Neural crest cell (in vitro differentiated cells): ENCODE measurements around the gene ANKZF1. TPM values are rescaled to one million over a fixed set of nuclear protein-coding genes. Genes with fewer than 3 reads are reported as not detected.
"Not testable (repeated sequence)": the region's sequence is repeated elsewhere in the genome, so short reads cannot be mapped to it uniquely, and the experiment has no call there.

Experiments used
- DNase-seq: peaks from one replicate; pipeline ENCODE4 v3.0.0; 2021; ENCODE audit warnings: low read depth, mixed read lengths, low spot score
- H3K27ac Mint-ChIP-seq: one replicate; pipeline ENCODE4 v1.8.0; 2021; ENCODE audit warnings: mild to moderate bottlenecking, mixed read lengths; ENCODE audit not compliant: unreplicated experiment
- H3K27me3 Mint-ChIP-seq: 2 replicates; pipeline ENCODE4 v1.8.0; 2021; ENCODE audit warnings: low read depth, mild to moderate bottlenecking, mixed read lengths
- H3K36me3 Mint-ChIP-seq: 2 replicates; pipeline ENCODE4 v1.8.0; 2021; ENCODE audit warnings: low read depth, mild to moderate bottlenecking, mixed read lengths
- H3K4me1 Mint-ChIP-seq: 2 replicates; pipeline ENCODE4 v1.8.0; 2021; ENCODE audit warnings: mixed read lengths
- H3K4me3 Mint-ChIP-seq: one replicate; pipeline ENCODE4 v1.8.0; 2021; ENCODE audit warnings: mild to moderate bottlenecking, mixed read lengths
- H3K9me3 Mint-ChIP-seq: 2 replicates; pipeline ENCODE4 v1.8.0; 2021; ENCODE audit warnings: mixed read lengths
- total RNA-seq: library from RNA; stranded (reverse); gene quantifications from 2 replicates; pipeline ENCODE4 v1.2.1, GENCODE V29; 2021
- TF ChIP-seq, protein P1 (sequence below): fragments of 200-600 bp; sonication (generic); conservative IDR thresholded peaks from 2 replicates; pipeline ENCODE4 v1.5.0; 2021; ENCODE audit warnings: antibody characterized with exemption, mild to moderate bottlenecking

Gene ANKZF1
- total RNA-seq, 1 donor from 2014 or later, result 36.4 TPM

GRCh38 chr2:219252570-219252899, 22.9 kb downstream of the ANKZF1 start:
- peak overlapping the region; percentile 4 for H3K4me3 Mint-ChIP-seq
- no peaks in the 10 kb centered on the region for H3K36me3 Mint-ChIP-seq
- DNase-seq, result no peak
- H3K27ac Mint-ChIP-seq, result no peak overlapping the region
- TF ChIP-seq, protein P1, sequence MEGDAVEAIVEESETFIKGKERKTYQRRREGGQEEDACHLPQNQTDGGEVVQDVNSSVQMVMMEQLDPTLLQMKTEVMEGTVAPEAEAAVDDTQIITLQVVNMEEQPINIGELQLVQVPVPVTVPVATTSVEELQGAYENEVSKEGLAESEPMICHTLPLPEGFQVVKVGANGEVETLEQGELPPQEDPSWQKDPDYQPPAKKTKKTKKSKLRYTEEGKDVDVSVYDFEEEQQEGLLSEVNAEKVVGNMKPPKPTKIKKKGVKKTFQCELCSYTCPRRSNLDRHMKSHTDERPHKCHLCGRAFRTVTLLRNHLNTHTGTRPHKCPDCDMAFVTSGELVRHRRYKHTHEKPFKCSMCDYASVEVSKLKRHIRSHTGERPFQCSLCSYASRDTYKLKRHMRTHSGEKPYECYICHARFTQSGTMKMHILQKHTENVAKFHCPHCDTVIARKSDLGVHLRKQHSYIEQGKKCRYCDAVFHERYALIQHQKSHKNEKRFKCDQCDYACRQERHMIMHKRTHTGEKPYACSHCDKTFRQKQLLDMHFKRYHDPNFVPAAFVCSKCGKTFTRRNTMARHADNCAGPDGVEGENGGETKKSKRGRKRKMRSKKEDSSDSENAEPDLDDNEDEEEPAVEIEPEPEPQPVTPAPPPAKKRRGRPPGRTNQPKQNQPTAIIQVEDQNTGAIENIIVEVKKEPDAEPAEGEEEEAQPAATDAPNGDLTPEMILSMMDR, result no peak
- H3K9me3 Mint-ChIP-seq, result no peaks in the 10 kb centered on the region
- H3K27me3 Mint-ChIP-seq, result peaks cover 79% of the 10 kb centered on the region
- no peaks in the 10 kb centered on the region for H3K4me1 Mint-ChIP-seq

- no peak for DNase-seq
- Mint-ChIP-seq H3K9me3 (no peaks in the 10 kb centered on the region), H3K36me3 (no peaks in the 10 kb centered on the region), H3K27ac (no peak within 1 kb of the TSS), H3K4me3 (peak within 1 kb of the TSS; percentile 59), H3K27me3 (peaks cover 85% of the 10 kb centered on the region), H3K4me1 (no peaks in the 10 kb centered on the region)
- TF ChIP-seq, protein P1, result no peak
Measured at GRCh38 chr2:219252900-219253752, 23.5 kb downstream of the ANKZF1 start, which contains the start of gene TUBA4B. TUBA4B (plus strand) TSS chr2:219253243; CDS start chr2:219253408, 165 bp downstream.

GRCh38 chr2:219253753-219254589, 24.4 kb downstream of the ANKZF1 start, which contains the start of gene TUBA4A:
TUBA4A (minus strand) TSS chr2:219253918; CDS start chr2:219253858, 60 bp downstream.
- no peak for DNase-seq
- H3K9me3 Mint-ChIP-seq, result no peaks in the 10 kb centered on the region
- no peak within 1 kb of the TSS for H3K27ac Mint-ChIP-seq
- H3K4me1 Mint-ChIP-seq, result no peaks in the 10 kb centered on the region
- TF ChIP-seq, protein P1, result no peak
- peaks cover 93% of the 10 kb centered on the region for H3K27me3 Mint-ChIP-seq
- no peaks in the 10 kb centered on the region for H3K36me3 Mint-ChIP-seq
- H3K4me3 Mint-ChIP-seq, result peak within 1 kb of the TSS; percentile 35

DNA sequence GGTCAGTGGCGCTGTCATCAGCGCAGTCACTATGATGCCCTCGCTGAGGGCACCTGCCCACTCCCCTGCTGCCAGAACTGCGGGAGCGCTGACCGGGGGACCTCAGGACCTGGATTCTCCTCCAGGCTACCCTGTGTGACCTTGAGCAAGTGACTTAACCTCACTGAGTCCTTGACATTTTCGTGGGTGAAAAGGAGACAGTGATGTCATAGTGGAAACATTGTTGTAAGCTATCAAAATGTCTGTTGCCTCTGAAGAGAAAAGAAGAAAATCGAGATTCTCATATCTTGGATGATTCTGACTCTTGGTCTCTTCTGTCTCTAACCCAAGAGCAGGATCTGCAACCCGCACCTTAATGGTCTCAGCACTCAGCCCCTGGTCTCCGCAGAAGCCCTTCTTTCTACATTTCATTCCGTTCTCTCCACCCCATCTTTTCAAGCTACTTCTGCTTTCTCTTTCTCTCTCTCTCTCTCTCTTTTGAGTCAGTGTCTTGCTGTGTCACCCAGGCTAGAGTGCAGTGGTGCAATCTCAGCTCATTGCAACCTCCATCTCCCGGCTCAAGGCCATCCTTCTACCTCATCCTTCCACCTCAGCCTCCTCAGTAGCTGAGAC, 25.1 kb downstream of the ANKZF1 start:
- H3K4me3 Mint-ChIP-seq, result peak overlapping the region; percentile 35
- no peaks in the 10 kb centered on the region for H3K36me3 Mint-ChIP-seq
- H3K27me3 Mint-ChIP-seq, result peaks cover 95% of the 10 kb centered on the region
- TF ChIP-seq, protein P1, result no peak
- no peaks in the 10 kb centered on the region for H3K4me1 Mint-ChIP-seq
- no peak for DNase-seq
- no peak overlapping the region for H3K27ac Mint-ChIP-seq
- no peaks in the 10 kb centered on the region for H3K9me3 Mint-ChIP-seq

DNA sequence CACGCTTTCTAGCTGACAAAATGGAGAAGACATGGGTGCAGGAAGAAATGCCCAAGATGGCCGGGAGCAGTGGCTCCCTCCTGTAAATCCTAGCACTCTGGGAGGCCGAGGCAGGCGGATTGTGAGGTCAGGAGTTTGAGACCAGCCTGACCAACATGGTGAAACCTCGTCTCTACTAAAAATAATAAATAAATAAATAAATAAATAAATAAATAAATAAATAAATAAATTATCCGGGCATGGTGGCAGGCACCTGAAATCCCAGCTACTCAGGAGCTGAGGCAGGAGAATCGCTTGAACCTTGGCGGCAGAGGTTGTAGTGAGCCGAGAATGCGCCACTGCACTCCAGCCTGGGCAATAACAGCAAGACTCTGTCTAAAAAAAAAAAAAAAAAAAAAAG, 29.3 kb downstream of the ANKZF1 start:
- H3K36me3 Mint-ChIP-seq, H3K27ac Mint-ChIP-seq, DNase-seq, H3K4me3 Mint-ChIP-seq, H3K4me1 Mint-ChIP-seq, H3K9me3 Mint-ChIP-seq: not testable (repeated sequence)
- peaks cover 92% of the 10 kb centered on the region for H3K27me3 Mint-ChIP-seq
